ENCODE results near the gene MAGEA8. TPM values are rescaled to one million over a fixed set of nuclear protein-coding genes. Genes with fewer than 3 reads are reported as not detected.
"Not testable (repeated sequence)": the region's sequence is repeated elsewhere in the genome, so short reads cannot be mapped to it uniquely, and the experiment has no call there.

Gene MAGEA8
- total RNA-seq, 1 donor from 2014 or later, result not detected

GRCh38 chrX:149890828-149891227 lies 9.8 kb downstream of the MAGEA8 start:
- DNase-seq (ENCODE audit: missing footprints); ATAC-seq; intact Hi-C loops (cut with DNase I): not testable (repeated sequence)

- DNase-seq (ENCODE audit: missing footprints) (no peak), ATAC-seq (no peak)
- intact Hi-C loops (cut with DNase I), result no loop called here
These were observed 17.6 kb downstream of the MAGEA8 start for GRCh38 chrX:149898554-149898953.

- no peak for DNase-seq (ENCODE audit: missing footprints)
- intact Hi-C loops (cut with DNase I), result no loop called here
- ATAC-seq, result no peak
These were observed 23.1 kb downstream of the MAGEA8 start for GRCh38 chrX:149903889-149904748.

- ATAC-seq, result no peak
These were observed 27.3 kb downstream of the MAGEA8 start for GRCh38 chrX:149908308-149908707.

GRCh38 chrX:149908727-149909126 lies 27.7 kb downstream of the MAGEA8 start:
- ATAC-seq, result no peak
- DNase-seq (ENCODE audit: missing footprints), result no peak
- intact Hi-C loops (cut with DNase I), result no loop called here

More at GRCh38 chrX:149908308-149908707, 27.3 kb downstream of the MAGEA8 start:
- intact Hi-C loops (cut with DNase I), result no loop called here
- no peak for DNase-seq (ENCODE audit: missing footprints)

GRCh38 chrX:149909324-149910177 lies 28.6 kb downstream of the MAGEA8 start:
- no peak for ATAC-seq
- intact Hi-C loops (cut with DNase I), result no loop called here
- DNase-seq (ENCODE audit: missing footprints), result no peak

GRCh38 chrX:149910178-149910695 lies 29.3 kb downstream of the MAGEA8 start:
- intact Hi-C loops (cut with DNase I), result no loop called here

GRCh38 chrX:149916745-149917392 lies 35.9 kb downstream of the MAGEA8 start:
- ATAC-seq (no peak), DNase-seq (ENCODE audit: missing footprints) (no peak)
- intact Hi-C loops (cut with DNase I), result no loop called here

More at GRCh38 chrX:149910178-149910695, 29.3 kb downstream of the MAGEA8 start:
- ATAC-seq, result no peak
- DNase-seq (ENCODE audit: missing footprints), result no peak

GRCh38 chrX:149923836-149924235 lies 42.9 kb downstream of the MAGEA8 start:
- DNase-seq (ENCODE audit: missing footprints); ATAC-seq; intact Hi-C loops (cut with DNase I): not testable (repeated sequence)

- ATAC-seq; DNase-seq (ENCODE audit: missing footprints); intact Hi-C loops (cut with DNase I): not testable (repeated sequence)
These were observed 43.5 kb downstream of the MAGEA8 start for GRCh38 chrX:149924434-149924833.

GRCh38 chrX:149927245-149927963 lies 46.4 kb downstream of the MAGEA8 start:
- ATAC-seq; intact Hi-C loops (cut with DNase I); DNase-seq (ENCODE audit: missing footprints): not testable (repeated sequence)

GRCh38 chrX:149927964-149928258 lies 46.9 kb downstream of the MAGEA8 start:
- not testable (repeated sequence) for ATAC-seq

GRCh38 chrX:149928635-149929034 lies 47.7 kb downstream of the MAGEA8 start:
- ATAC-seq; intact Hi-C loops (cut with DNase I); DNase-seq (ENCODE audit: missing footprints): not testable (repeated sequence)

More at GRCh38 chrX:149927964-149928258, 46.9 kb downstream of the MAGEA8 start:
- DNase-seq (ENCODE audit: missing footprints); intact Hi-C loops (cut with DNase I): not testable (repeated sequence)

GRCh38 chrX:149929400-149929799 lies 48.4 kb downstream of the MAGEA8 start, which contains the start of gene HSFX4:
Gene HSFX4 (plus strand): TSS chrX:149929573. CDS start chrX:149929645, 72 bp downstream.
- DNase-seq (ENCODE audit: missing footprints); ATAC-seq; intact Hi-C loops (cut with DNase I): not testable (repeated sequence)

GRCh38 chrX:149931355-149931754 lies 50.4 kb downstream of the MAGEA8 start:
- DNase-seq (ENCODE audit: missing footprints); ATAC-seq; intact Hi-C loops (cut with DNase I): not testable (repeated sequence)

- ATAC-seq; intact Hi-C loops (cut with DNase I); DNase-seq (ENCODE audit: missing footprints): not testable (repeated sequence)
These were observed 51.2 kb downstream of the MAGEA8 start for GRCh38 chrX:149932150-149932549.

GRCh38 chrX:149932970-149933369 lies 52.0 kb downstream of the MAGEA8 start:
- intact Hi-C loops (cut with DNase I); ATAC-seq; DNase-seq (ENCODE audit: missing footprints): not testable (repeated sequence)

- DNase-seq (ENCODE audit: missing footprints); intact Hi-C loops (cut with DNase I); ATAC-seq: not testable (repeated sequence)
These were observed 52.6 kb downstream of the MAGEA8 start for GRCh38 chrX:149933547-149933946.

All from Right ventricle myocardium inferior (tissue), 1 donor.